Measurements from ENCODE around the gene GLUD1. TPM values are rescaled to one million over a fixed set of nuclear protein-coding genes. Genes with fewer than 3 reads are reported as not detected.
"Not testable (repeated sequence)": the region's sequence is repeated elsewhere in the genome, so short reads cannot be mapped to it uniquely, and the experiment has no call there.

The GLUD1 gene
- total RNA-seq, 1 donor from 2014 or later, result 123 TPM

DNA sequence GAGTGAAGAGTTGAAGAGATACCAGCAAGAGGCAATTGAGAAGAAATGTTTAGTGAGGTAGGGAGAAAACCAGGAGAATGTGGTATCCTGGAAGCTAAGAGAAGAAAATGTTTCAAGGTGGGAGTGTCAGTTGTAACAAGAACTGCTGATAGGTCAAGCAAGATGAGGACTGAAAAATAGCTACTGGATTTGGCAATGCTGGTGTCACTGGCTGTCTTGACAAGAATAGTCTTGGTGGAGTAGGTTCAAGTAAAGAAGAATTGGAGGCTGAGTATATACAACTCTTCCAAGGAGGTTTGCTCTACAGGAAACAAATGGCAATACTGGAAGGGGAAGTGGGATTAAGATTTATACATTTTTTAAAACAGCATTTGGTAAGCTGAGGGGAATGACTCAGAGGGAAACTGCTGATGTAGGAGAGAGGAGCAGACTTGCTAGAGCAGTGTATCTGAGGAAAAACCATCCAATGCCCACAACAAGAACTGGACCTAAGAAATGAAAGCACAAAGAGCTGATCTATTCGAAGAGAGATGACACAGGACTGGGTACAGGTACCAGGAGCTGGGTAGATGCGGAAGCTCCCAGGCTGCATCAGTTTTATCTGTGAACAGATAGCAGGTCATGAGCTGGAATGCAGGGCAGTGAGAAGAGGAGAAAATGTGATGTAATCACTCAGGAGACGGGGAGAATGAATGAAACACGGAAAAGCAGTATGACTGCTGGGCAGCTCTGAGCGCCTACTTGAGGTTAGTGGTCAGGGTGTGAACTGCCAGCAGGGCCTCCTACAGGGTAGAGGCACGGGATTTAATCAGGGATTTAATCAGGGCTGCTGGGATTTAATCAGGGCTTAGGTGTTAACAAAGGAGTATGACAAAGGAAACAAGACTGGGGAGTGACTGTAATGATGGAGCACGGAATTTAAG, 40.0 kb downstream of the GLUD1 start:
- Mint-ChIP-seq H3K4me1 (ENCODE audit: unreplicated experiment) (no peaks in the 10 kb centered on the region), H3K36me3 (peaks cover 19% of the 10 kb centered on the region), H3K27ac (no peak overlapping the region), H3K4me3 (no peak overlapping the region), H3K27me3 (no peaks in the 10 kb centered on the region), H3K9me3 (no peaks in the 10 kb centered on the region)
- peak; percentile 27 for TF ChIP-seq CTCF (conservative IDR thresholded peaks at IDR 0.05)
- DNase-seq (ENCODE audit: extremely low spot score, unreplicated experiment), result no peak

DNA sequence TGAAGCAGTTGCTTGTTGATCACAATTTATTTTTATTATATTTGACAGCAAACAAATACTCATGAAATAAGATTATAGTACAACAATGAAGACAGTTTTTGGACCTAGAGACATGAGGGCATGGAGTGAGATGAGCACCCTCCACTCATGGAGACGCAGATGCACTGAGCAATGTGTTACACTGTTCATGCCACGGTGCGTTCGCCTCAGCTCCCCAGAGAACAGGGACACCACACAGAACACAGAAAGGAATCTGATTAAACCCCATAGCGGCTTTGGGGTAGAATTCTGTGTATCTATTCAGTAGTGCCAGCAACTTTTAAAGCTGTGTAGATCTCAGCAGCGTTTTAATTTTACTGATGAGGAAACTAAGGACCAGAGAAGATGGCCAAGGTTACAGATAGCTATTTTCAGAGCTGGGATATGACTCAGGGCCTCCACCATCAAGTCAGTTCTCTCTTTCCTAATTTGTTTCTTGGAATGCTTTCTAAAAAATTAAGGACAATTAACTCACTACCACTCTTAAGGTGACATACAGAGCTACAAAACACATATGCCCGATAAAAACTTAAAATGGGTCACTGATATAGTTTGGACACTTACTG, 41.0 kb downstream of the GLUD1 start:
- no peak overlapping the region for H3K4me3 Mint-ChIP-seq
- no peaks in the 10 kb centered on the region for H3K4me1 Mint-ChIP-seq (ENCODE audit: unreplicated experiment)

DNA sequence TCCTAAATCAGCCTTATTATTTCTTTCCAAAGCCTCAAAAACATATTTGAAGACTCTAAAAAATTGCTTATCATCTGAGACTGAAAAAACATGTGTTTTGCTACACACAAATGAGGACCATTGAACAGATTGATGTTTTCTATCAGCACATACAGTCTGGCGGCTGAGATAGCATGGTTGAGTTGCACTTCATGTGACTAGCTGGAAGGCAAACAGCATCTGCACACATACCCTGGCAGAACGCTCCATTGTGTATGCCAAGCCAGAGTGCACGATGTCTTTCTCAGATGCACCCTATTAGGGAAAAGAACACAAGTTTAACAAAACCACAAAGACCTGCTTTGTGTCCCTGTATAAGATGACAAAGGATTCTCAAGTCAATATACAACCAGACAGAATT, 41.5 kb downstream of the GLUD1 start:
- Mint-ChIP-seq H3K27me3 (no peaks in the 10 kb centered on the region), H3K4me1 (ENCODE audit: unreplicated experiment) (no peaks in the 10 kb centered on the region), H3K27ac (no peak overlapping the region), H3K4me3 (no peak overlapping the region), H3K36me3 (peaks cover 15% of the 10 kb centered on the region), H3K9me3 (no peaks in the 10 kb centered on the region)
- no peak for TF ChIP-seq CTCF (conservative IDR thresholded peaks at IDR 0.05)
- no peak for DNase-seq (ENCODE audit: extremely low spot score, unreplicated experiment)

More for the DNA sequence above, 41.0 kb downstream of the GLUD1 start:
- Mint-ChIP-seq H3K27me3 (no peaks in the 10 kb centered on the region), H3K36me3 (peaks cover 15% of the 10 kb centered on the region), H3K9me3 (no peaks in the 10 kb centered on the region), H3K27ac (no peak overlapping the region)
- no peak for DNase-seq (ENCODE audit: extremely low spot score, unreplicated experiment)
- TF ChIP-seq CTCF (conservative IDR thresholded peaks at IDR 0.05), result no peak

GRCh38 chr10:87045434-87045938, 49.2 kb downstream of the GLUD1 start:
- Mint-ChIP-seq H3K4me3 (no peak overlapping the region), H3K9me3 (no peaks in the 10 kb centered on the region), H3K36me3 (peaks cover 18% of the 10 kb centered on the region), H3K4me1 (ENCODE audit: unreplicated experiment) (no peaks in the 10 kb centered on the region), H3K27me3 (no peaks in the 10 kb centered on the region), H3K27ac (no peak overlapping the region)
- no peak for DNase-seq (ENCODE audit: extremely low spot score, unreplicated experiment)
- no peak for TF ChIP-seq CTCF (conservative IDR thresholded peaks at IDR 0.05)

- not testable (repeated sequence) for H3K9me3 Mint-ChIP-seq; H3K27ac Mint-ChIP-seq; H3K4me3 Mint-ChIP-seq; H3K36me3 Mint-ChIP-seq; H3K27me3 Mint-ChIP-seq; H3K4me1 Mint-ChIP-seq (ENCODE audit: unreplicated experiment); DNase-seq (ENCODE audit: extremely low spot score, unreplicated experiment)
Measured at GRCh38 chr10:87043579-87043978, 51.1 kb downstream of the GLUD1 start.

DNA sequence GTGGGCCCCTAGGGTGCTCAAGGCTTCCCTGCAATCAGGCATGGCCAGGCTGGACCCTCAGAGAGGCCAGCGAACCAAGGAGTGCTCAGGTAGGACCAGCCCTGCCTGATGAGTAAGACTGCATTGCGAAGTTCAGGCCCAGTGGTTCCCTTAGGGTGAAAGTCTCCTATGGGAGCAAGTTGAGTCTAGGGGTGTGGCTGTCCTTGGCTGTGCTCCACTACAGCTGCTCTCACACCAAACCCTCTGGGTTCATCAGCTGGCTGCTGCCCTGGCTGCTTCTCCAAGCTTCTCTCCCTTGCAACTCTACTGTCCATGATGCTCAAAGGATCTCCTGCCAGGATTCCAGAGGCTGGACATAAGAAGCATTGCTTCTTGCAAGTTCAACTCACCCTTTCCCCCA, 55.9 kb downstream of the GLUD1 start:
- Mint-ChIP-seq H3K27me3 (no peaks in the 10 kb centered on the region), H3K4me3 (no peak overlapping the region), H3K36me3 (no peaks in the 10 kb centered on the region), H3K9me3 (no peaks in the 10 kb centered on the region), H3K27ac (no peak overlapping the region), H3K4me1 (ENCODE audit: unreplicated experiment) (no peaks in the 10 kb centered on the region)
- DNase-seq (ENCODE audit: extremely low spot score, unreplicated experiment), result no peak
- TF ChIP-seq CTCF (conservative IDR thresholded peaks at IDR 0.05), result no peak

All from type B pancreatic cell (in vitro differentiated cells).